Hepatocyte (in vitro differentiated cells): ENCODE data around the gene COA8. TPM values are rescaled to one million over a fixed set of nuclear protein-coding genes. Genes with fewer than 3 reads are reported as not detected.

ENCODE experiments used
- DNase-seq: peaks from one replicate; pipeline ENCODE4 v3.0.0-alpha.2; 2016; ENCODE audit warnings: low spot score
- H2AFZ ChIP-seq: fragments of 200-600 bp; sonication (generic); 2 replicates; pipeline ENCODE4 v1.6.0; 2016; ENCODE audit warnings: antibody characterized with exemption, mild to moderate bottlenecking
- H3K27ac ChIP-seq: fragments of 200-600 bp; sonication (generic); 2 replicates; pipeline ENCODE4 v1.5.1; 2016; ENCODE audit warnings: mild to moderate bottlenecking
- H3K27me3 ChIP-seq: fragments of 200-600 bp; sonication (generic); 2 replicates; pipeline ENCODE4 v1.6.1; 2016
- H3K36me3 ChIP-seq: fragments of 200-600 bp; sonication (generic); replicated peaks from 2 replicates; pipeline ENCODE4 v1.5.1; 2016; ENCODE audit warnings: low read depth; ENCODE audit not compliant: insufficient read depth
- H3K4me1 ChIP-seq: fragments of 200-600 bp; sonication (generic); 2 replicates; pipeline ENCODE4 v1.5.1; 2016; ENCODE audit warnings: mild to moderate bottlenecking, moderate library complexity; ENCODE audit not compliant: insufficient read depth
- H3K4me2 ChIP-seq: fragments of 200-600 bp; sonication (generic); 2 replicates; pipeline ENCODE4 v1.6.0; 2016
- H3K4me3 ChIP-seq: fragments of 200-600 bp; sonication (generic); 2 replicates; pipeline ENCODE4 v1.5.1; 2016; ENCODE audit warnings: mild to moderate bottlenecking
- H3K79me2 ChIP-seq: fragments of 200-600 bp; sonication (generic); 2 replicates; pipeline ENCODE4 v1.6.0; 2017; ENCODE audit warnings: mild to moderate bottlenecking
- H3K9me2 ChIP-seq: fragments of 200-600 bp; sonication (generic); replicated peaks from 2 replicates; pipeline ENCODE4 v1.6.0; 2017; ENCODE audit warnings: mild to moderate bottlenecking; ENCODE audit not compliant: insufficient read depth
- H3K9me3 ChIP-seq: fragments of 200-600 bp; sonication (generic); 2 replicates; pipeline ENCODE4 v1.5.1; 2016; ENCODE audit warnings: low read depth, mild to moderate bottlenecking
- H4K20me1 ChIP-seq: fragments of 200-600 bp; sonication (generic); 2 replicates; pipeline ENCODE4 v1.6.0; 2016; ENCODE audit warnings: mild to moderate bottlenecking; ENCODE audit not compliant: insufficient read depth, poor library complexity, severe bottlenecking
- CTCF ChIP-seq: fragments of 200-600 bp; sonication (generic); IDR thresholded peaks from 2 replicates; pipeline ENCODE4 v1.5.1; 2016; ENCODE audit warnings: antibody characterized with exemption, mild to moderate bottlenecking; ENCODE audit not compliant: poor library complexity
- EZH2 ChIP-seq: fragments of 200-600 bp; sonication (generic); IDR thresholded peaks from 2 replicates; pipeline ENCODE4 v1.6.1; 2016; ENCODE audit warnings: antibody characterized with exemption, mild to moderate bottlenecking, borderline replicate concordance
- EZH2phosphoT487 ChIP-seq: fragments of 200-600 bp; sonication (generic); IDR thresholded peaks from one replicate; pipeline ENCODE4 v1.6.1; 2018; ENCODE audit warnings: antibody characterized with exemption, mild to moderate bottlenecking, low read depth, moderate library complexity; ENCODE audit not compliant: unreplicated experiment, severe bottlenecking
- WGBS: methylation state at CpG from one replicate; pipeline ENCODE4 v1.1.6; 2016; ENCODE audit warnings: low lambda C conversion rate; ENCODE audit errors: missing lambda C conversion rate; 5-methylcytosine and 5-hydroxymethylcytosine counted together
- polyA plus RNA-seq: library from polyadenylated mRNA; unstranded; fragments of >200 nt; fragmentation: Nextera tagmentation; extraction: Ambion mirVana; gene quantifications from 2 replicates; pipeline ENCODE4 v1.2.1, GENCODE V29; 2016
- total RNA-seq: library from RNA; depleted of rRNA; stranded (reverse); fragments of >200 nt; gene quantifications from 2 replicates; pipeline ENCODE4 v1.2.3, GENCODE V29; 2014

The COA8 gene
- total and polyA plus RNA-seq, 2 experiments from 2014 or later = 58.7 to 68.2 TPM

- H3K4me2 ChIP-seq = no peak overlapping the region
- H3K27ac ChIP-seq = no peak overlapping the region
- no peak overlapping the region for H2AFZ ChIP-seq
- TF ChIP-seq CTCF = no peak
- TF ChIP-seq EZH2 = no peak
- TF ChIP-seq EZH2phosphoT487 = no peak
- peaks cover 35% of the 10 kb centered on the region for H4K20me1 ChIP-seq
- 87% methylated on average over 15 of the region's 15 CpGs for WGBS
- no peak overlapping the region for H3K4me3 ChIP-seq
- H3K4me1 ChIP-seq = peaks cover 12% of the 10 kb centered on the region
- H3K27me3 ChIP-seq = no peaks in the 10 kb centered on the region
- H3K9me3 ChIP-seq = no peaks in the 10 kb centered on the region
- no peaks in the 10 kb centered on the region for H3K36me3 ChIP-seq
- H3K9me2 ChIP-seq = no peaks in the 10 kb centered on the region
- H3K79me2 ChIP-seq = peaks cover 69% of the 10 kb centered on the region
- no peak for DNase-seq
Measured at GRCh38 chr14:103556946-103557758, 5.6 kb upstream of the COA8 start.

DNA sequence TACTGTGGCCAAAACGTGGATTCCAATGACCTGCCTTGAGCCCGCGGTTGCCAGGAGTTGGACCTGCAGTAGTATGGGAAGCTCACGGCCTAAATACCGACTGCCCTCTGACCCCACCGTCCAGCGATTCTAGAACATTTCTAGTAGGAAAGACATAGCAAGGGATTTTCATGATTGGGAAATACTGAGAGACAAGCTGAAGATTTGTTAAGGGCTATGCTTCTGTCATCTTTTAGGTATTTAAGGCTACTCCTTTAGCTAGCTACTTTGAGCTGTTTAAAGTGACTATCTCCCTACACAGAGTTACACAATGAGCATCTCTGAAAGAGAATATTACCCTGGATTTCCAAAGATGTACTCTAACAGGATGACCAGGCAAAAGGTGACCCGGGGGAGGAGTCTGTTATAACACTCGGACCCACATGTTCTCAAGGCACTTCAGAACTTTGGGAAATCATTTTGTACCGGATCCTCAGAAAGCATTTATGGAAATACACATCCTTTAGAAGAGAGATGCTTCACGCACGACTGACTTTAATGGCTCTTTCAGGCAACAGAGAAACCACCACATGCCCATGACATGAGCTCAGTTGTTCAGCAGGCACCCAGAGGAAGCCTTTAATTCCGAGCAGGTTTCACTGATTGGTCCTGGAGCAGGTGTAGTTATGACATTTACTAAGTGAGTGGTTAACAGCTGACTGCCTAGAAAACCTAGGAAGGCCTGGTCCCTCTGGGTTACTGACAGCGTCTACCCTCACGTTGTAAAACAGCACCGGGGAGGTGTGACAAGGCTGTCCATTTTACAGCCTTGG, 4.5 kb upstream of the COA8 start:
- TF ChIP-seq EZH2phosphoT487 = no peak
- no peak for TF ChIP-seq CTCF
- no peak for TF ChIP-seq EZH2
- Histone ChIP-seq H3K9me3 (no peaks in the 10 kb centered on the region), H3K36me3 (no peaks in the 10 kb centered on the region), H3K4me3 (no peak overlapping the region), H2AFZ (no peak overlapping the region), H3K79me2 (peaks cover 76% of the 10 kb centered on the region), H3K9me2 (no peaks in the 10 kb centered on the region), H3K4me2 (no peak overlapping the region), H3K4me1 (peaks cover 12% of the 10 kb centered on the region), H3K27ac (peak overlapping the region; percentile 26), H3K27me3 (no peaks in the 10 kb centered on the region), H4K20me1 (peaks cover 35% of the 10 kb centered on the region)
- DNase-seq = no peak
- WGBS = 89% methylated on average over 16 of the region's 16 CpGs

GRCh38 chr14:103559766-103560165, 3.0 kb upstream of the COA8 start:
- WGBS = 98% methylated on average over 9 of the region's 9 CpGs
- no peak overlapping the region for H3K4me2 ChIP-seq
- H3K9me3 ChIP-seq = no peaks in the 10 kb centered on the region
- peaks cover 89% of the 10 kb centered on the region for H3K79me2 ChIP-seq
- no peak overlapping the region for H2AFZ ChIP-seq
- no peak overlapping the region for H3K27ac ChIP-seq
- H3K9me2 ChIP-seq = no peaks in the 10 kb centered on the region
- no peaks in the 10 kb centered on the region for H3K36me3 ChIP-seq
- no peak for DNase-seq
- H3K4me3 ChIP-seq = no peak overlapping the region
- TF ChIP-seq EZH2phosphoT487 (no peak), EZH2 (no peak), CTCF (no peak)
- H3K4me1 ChIP-seq = peaks cover 17% of the 10 kb centered on the region
- peaks cover 35% of the 10 kb centered on the region for H4K20me1 ChIP-seq
- H3K27me3 ChIP-seq = no peaks in the 10 kb centered on the region
